ENCODE data around the gene GABRA4.

DNA sequence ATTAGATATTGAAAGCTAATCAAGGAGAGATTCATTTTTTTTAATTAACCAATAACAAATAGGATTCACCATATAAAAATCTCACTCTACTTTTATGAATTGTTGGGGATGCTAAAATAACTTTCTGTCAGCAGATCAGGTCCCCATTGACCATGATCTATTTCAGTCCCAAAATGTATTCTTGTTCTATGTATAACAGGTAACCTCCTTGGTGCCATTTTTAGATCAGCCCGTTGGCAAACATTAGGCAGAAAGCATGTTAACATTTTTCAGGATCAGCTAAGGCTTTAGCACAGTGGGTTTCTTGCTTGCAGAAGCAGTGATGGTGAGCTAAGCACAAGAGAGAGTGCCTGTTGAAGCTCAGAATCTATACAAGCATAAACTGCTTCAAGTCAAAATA lies 43.6 kb downstream of the GABRA4 start:
- TF ChIP-seq, protein P1, sequence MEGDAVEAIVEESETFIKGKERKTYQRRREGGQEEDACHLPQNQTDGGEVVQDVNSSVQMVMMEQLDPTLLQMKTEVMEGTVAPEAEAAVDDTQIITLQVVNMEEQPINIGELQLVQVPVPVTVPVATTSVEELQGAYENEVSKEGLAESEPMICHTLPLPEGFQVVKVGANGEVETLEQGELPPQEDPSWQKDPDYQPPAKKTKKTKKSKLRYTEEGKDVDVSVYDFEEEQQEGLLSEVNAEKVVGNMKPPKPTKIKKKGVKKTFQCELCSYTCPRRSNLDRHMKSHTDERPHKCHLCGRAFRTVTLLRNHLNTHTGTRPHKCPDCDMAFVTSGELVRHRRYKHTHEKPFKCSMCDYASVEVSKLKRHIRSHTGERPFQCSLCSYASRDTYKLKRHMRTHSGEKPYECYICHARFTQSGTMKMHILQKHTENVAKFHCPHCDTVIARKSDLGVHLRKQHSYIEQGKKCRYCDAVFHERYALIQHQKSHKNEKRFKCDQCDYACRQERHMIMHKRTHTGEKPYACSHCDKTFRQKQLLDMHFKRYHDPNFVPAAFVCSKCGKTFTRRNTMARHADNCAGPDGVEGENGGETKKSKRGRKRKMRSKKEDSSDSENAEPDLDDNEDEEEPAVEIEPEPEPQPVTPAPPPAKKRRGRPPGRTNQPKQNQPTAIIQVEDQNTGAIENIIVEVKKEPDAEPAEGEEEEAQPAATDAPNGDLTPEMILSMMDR (conservative IDR thresholded peaks at IDR 0.05): no peak
- TF ChIP-seq ZFX (IDR thresholded peaks at IDR 0.05): no peak

Measured in C4-2B (cell line).